ENCODE measurements around the gene SPATA3.

- TF ChIP-seq, protein P1, sequence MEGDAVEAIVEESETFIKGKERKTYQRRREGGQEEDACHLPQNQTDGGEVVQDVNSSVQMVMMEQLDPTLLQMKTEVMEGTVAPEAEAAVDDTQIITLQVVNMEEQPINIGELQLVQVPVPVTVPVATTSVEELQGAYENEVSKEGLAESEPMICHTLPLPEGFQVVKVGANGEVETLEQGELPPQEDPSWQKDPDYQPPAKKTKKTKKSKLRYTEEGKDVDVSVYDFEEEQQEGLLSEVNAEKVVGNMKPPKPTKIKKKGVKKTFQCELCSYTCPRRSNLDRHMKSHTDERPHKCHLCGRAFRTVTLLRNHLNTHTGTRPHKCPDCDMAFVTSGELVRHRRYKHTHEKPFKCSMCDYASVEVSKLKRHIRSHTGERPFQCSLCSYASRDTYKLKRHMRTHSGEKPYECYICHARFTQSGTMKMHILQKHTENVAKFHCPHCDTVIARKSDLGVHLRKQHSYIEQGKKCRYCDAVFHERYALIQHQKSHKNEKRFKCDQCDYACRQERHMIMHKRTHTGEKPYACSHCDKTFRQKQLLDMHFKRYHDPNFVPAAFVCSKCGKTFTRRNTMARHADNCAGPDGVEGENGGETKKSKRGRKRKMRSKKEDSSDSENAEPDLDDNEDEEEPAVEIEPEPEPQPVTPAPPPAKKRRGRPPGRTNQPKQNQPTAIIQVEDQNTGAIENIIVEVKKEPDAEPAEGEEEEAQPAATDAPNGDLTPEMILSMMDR (IDR thresholded peaks at IDR 0.05) = no peak
- TF ChIP-seq POLR2A (IDR thresholded peaks at IDR 0.05) = no peak
These were observed 38.5 kb downstream of the SPATA3 start for GRCh38 chr2:231034291-231034882.
